ENCODE results near the gene SMIM14. TPM values are rescaled to one million over a fixed set of nuclear protein-coding genes. Genes with fewer than 3 reads are reported as not detected.

Gene SMIM14
- total RNA-seq, 4 donors from 2014 or later, result 34.3 to 69.9 (median 54.8) TPM

- no peak for TF ChIP-seq CTCF (IDR thresholded peaks at IDR 0.05; ENCODE audit: low read depth)
Measured at GRCh38 chr4:39620551-39621313, 17.9 kb downstream of the SMIM14 start.

- no peak for TF ChIP-seq CTCF (IDR thresholded peaks at IDR 0.05; ENCODE audit: low read depth)
Measured at GRCh38 chr4:39617534-39617933, 21.1 kb downstream of the SMIM14 start.

- TF ChIP-seq CTCF (IDR thresholded peaks at IDR 0.05; ENCODE audit: low read depth), result no peak
Measured at GRCh38 chr4:39616651-39617050, 22.0 kb downstream of the SMIM14 start.

- TF ChIP-seq CTCF (IDR thresholded peaks at IDR 0.05; ENCODE audit: low read depth), result no peak
Measured at GRCh38 chr4:39614487-39615162, 24.0 kb downstream of the SMIM14 start.

GRCh38 chr4:39613093-39613656, 25.5 kb downstream of the SMIM14 start:
- TF ChIP-seq CTCF (IDR thresholded peaks at IDR 0.05; ENCODE audit: low read depth), result no peak

GRCh38 chr4:39609454-39609931, 29.2 kb downstream of the SMIM14 start:
- TF ChIP-seq CTCF (IDR thresholded peaks at IDR 0.05; ENCODE audit: low read depth), result no peak

- TF ChIP-seq CTCF (IDR thresholded peaks at IDR 0.05; ENCODE audit: low read depth), result no peak
Measured at GRCh38 chr4:39608451-39608850, 30.2 kb downstream of the SMIM14 start.
